ENCODE data around the gene RBM44. TPM values are rescaled to one million over a fixed set of nuclear protein-coding genes. Genes with fewer than 3 reads are reported as not detected.

RBM44 gene
- total and polyA plus RNA-seq, 5 experiments from 2014 or later = 0.80 to 1.0 (median 0.91) TPM; not detected in 2

GRCh38 chr2:237876532-237876931 lies 78.0 kb downstream of the RBM44 start:
- Mint-ChIP-seq H3K36me3 (no peaks in the 10 kb centered on the region), H3K27me3 (peaks cover 0 to 9% (median 3%) of the 10 kb centered on the region in 5 donors), H3K4me1 (peaks cover 3 to 12% (median 8%) of the 10 kb centered on the region in 4 donors), H3K9me3 (no peaks in the 10 kb centered on the region), H3K27ac (peak overlapping the region in 1 of 10 donors; percentile 13), H3K4me3 (no peak overlapping the region)
- DNase-seq (peak in 1 of 10 donors; percentile 32), ATAC-seq (no peak)
- POLR2A ChIA-PET = interaction anchor here (0.6 kb wide), 1 partner anchor 86 kb away, joined by 8 read pairs; no protein-coding TSS in a partner anchor

GRCh38 chr2:237876951-237877491 lies 78.4 kb downstream of the RBM44 start:
- Mint-ChIP-seq H3K4me3 (no peak overlapping the region), H3K27me3 (peaks cover 0 to 4% (median 0%) of the 10 kb centered on the region in 5 donors), H3K4me1 (peaks cover 3 to 12% (median 8%) of the 10 kb centered on the region in 4 donors), H3K27ac (no peak overlapping the region), H3K9me3 (no peaks in the 10 kb centered on the region), H3K36me3 (no peaks in the 10 kb centered on the region)
- POLR2A ChIA-PET = interaction anchor here (0.6 kb wide), 1 partner anchor 86 kb away, joined by 8 read pairs; no protein-coding TSS in a partner anchor
- peak in 1 of 10 donors; percentile 16 for DNase-seq
- ATAC-seq = no peak

GRCh38 chr2:237877576-237878307 lies 79.2 kb downstream of the RBM44 start:
- no peaks in the 10 kb centered on the region for H3K9me3 Mint-ChIP-seq
- peak in 1 of 10 donors; percentile 45 for DNase-seq
- H3K27ac Mint-ChIP-seq = no peak overlapping the region
- no peak overlapping the region for H3K4me3 Mint-ChIP-seq
- H3K4me1 Mint-ChIP-seq = peaks cover 3 to 12% (median 8%) of the 10 kb centered on the region in 4 donors
- POLR2A ChIA-PET = no interaction called here
- H3K36me3 Mint-ChIP-seq = no peaks in the 10 kb centered on the region
- ATAC-seq = no peak
- peaks cover 0 to 3% (median 0%) of the 10 kb centered on the region in 5 donors for H3K27me3 Mint-ChIP-seq

GRCh38 chr2:237878321-237879057 lies 79.9 kb downstream of the RBM44 start:
- Mint-ChIP-seq H3K9me3 (no peaks in the 10 kb centered on the region), H3K36me3 (no peaks in the 10 kb centered on the region), H3K27me3 (no peaks in the 10 kb centered on the region), H3K4me1 (peaks cover under 1 to 7% (median 4%) of the 10 kb centered on the region in 4 donors), H3K27ac (no peak overlapping the region), H3K4me3 (no peak overlapping the region)
- ATAC-seq (no peak), DNase-seq (peak in 1 of 10 donors; percentile 4)
- POLR2A ChIA-PET = no interaction called here

- peaks cover 0 to 2% (median 0%) of the 10 kb centered on the region in 4 donors for H3K4me1 Mint-ChIP-seq
- POLR2A ChIA-PET = no interaction called here
- ATAC-seq (no peak), DNase-seq (no peak)
- H3K9me3 Mint-ChIP-seq = no peaks in the 10 kb centered on the region
- H3K27me3 Mint-ChIP-seq = no peaks in the 10 kb centered on the region
- H3K36me3 Mint-ChIP-seq = no peaks in the 10 kb centered on the region
- no peak overlapping the region for H3K27ac Mint-ChIP-seq
- H3K4me3 Mint-ChIP-seq = no peak overlapping the region
Observed at GRCh38 chr2:237879058-237879430, 80.5 kb downstream of the RBM44 start.

GRCh38 chr2:237879991-237880560 lies 81.5 kb downstream of the RBM44 start:
- Mint-ChIP-seq H3K9me3 (no peaks in the 10 kb centered on the region), H3K4me3 (no peak overlapping the region), H3K4me1 (no peaks in the 10 kb centered on the region), H3K27ac (no peak overlapping the region), H3K36me3 (no peaks in the 10 kb centered on the region), H3K27me3 (no peaks in the 10 kb centered on the region)
- DNase-seq = peak in 1 of 10 donors; percentile 8
- no peak for ATAC-seq
- POLR2A ChIA-PET = no interaction called here

- peak overlapping the region in 1 of 10 donors; percentile 5 for H3K27ac Mint-ChIP-seq
- H3K36me3 Mint-ChIP-seq = no peaks in the 10 kb centered on the region
- ATAC-seq = no peak
- no peaks in the 10 kb centered on the region for H3K4me1 Mint-ChIP-seq
- H3K4me3 Mint-ChIP-seq = no peak overlapping the region
- POLR2A ChIA-PET = no interaction called here
- DNase-seq = no peak
- H3K9me3 Mint-ChIP-seq = no peaks in the 10 kb centered on the region
- no peaks in the 10 kb centered on the region for H3K27me3 Mint-ChIP-seq
Observed at GRCh38 chr2:237882510-237883481, 84.2 kb downstream of the RBM44 start.

- H3K9me3 Mint-ChIP-seq = no peaks in the 10 kb centered on the region
- no peak overlapping the region for H3K27ac Mint-ChIP-seq
- no peak overlapping the region for H3K4me3 Mint-ChIP-seq
- H3K27me3 Mint-ChIP-seq = no peaks in the 10 kb centered on the region
- POLR2A ChIA-PET = no interaction called here
- ATAC-seq (no peak), DNase-seq (no peak)
- no peaks in the 10 kb centered on the region for H3K36me3 Mint-ChIP-seq
- H3K4me1 Mint-ChIP-seq = peaks cover 0 to under 1% (median 0%) of the 10 kb centered on the region in 4 donors
Observed at GRCh38 chr2:237883951-237884446, 85.4 kb downstream of the RBM44 start.

- Mint-ChIP-seq H3K27me3 (no peaks in the 10 kb centered on the region), H3K27ac (no peak overlapping the region), H3K36me3 (no peaks in the 10 kb centered on the region), H3K4me1 (peaks cover 0 to 2% (median 0%) of the 10 kb centered on the region in 4 donors), H3K4me3 (no peak overlapping the region), H3K9me3 (no peaks in the 10 kb centered on the region)
- no peak for ATAC-seq
- POLR2A ChIA-PET = no interaction called here
- DNase-seq = no peak
Observed at GRCh38 chr2:237884681-237885080, 86.1 kb downstream of the RBM44 start.

- Mint-ChIP-seq H3K36me3 (no peaks in the 10 kb centered on the region), H3K4me3 (no peak overlapping the region), H3K27ac (no peak overlapping the region), H3K4me1 (peaks cover 0 to 2% (median 0%) of the 10 kb centered on the region in 4 donors), H3K9me3 (no peaks in the 10 kb centered on the region), H3K27me3 (no peaks in the 10 kb centered on the region)
- no peak for ATAC-seq
- no peak for DNase-seq
- POLR2A ChIA-PET = no interaction called here
Observed at GRCh38 chr2:237885111-237885930, 86.7 kb downstream of the RBM44 start.

- DNase-seq = no peak
- Mint-ChIP-seq H3K27ac (no peak overlapping the region), H3K27me3 (no peaks in the 10 kb centered on the region), H3K4me3 (no peak overlapping the region), H3K9me3 (no peaks in the 10 kb centered on the region), H3K36me3 (no peaks in the 10 kb centered on the region), H3K4me1 (peaks cover 0 to 2% (median 0%) of the 10 kb centered on the region in 4 donors)
- ATAC-seq = no peak
- POLR2A ChIA-PET = no interaction called here
Observed at GRCh38 chr2:237885931-237886684, 87.5 kb downstream of the RBM44 start.

Data from naive thymus-derived CD8-positive, alpha-beta T cell (primary cell).